Measurements from ENCODE around the gene TBC1D22A. TPM values are rescaled to one million over a fixed set of nuclear protein-coding genes. Genes with fewer than 3 reads are reported as not detected.

TBC1D22A gene
- total and polyA plus RNA-seq, 9 donors = 12.5 to 25.6 (median 18.5) TPM

- H3K27me3 ChIP-seq = no peaks in the 10 kb centered on the region
- 73 to 81% (median 78%) methylated on average over 13 of the region's 13 CpGs for WGBS, 3 donors
- intact Hi-C loops (cut with DNase I) = no loop called here
- no peak overlapping the region for H3K4me3 ChIP-seq
- no peak for TF ChIP-seq CTCF (IDR thresholded peaks at IDR 0.05)
- H3K27ac ChIP-seq = no peak overlapping the region
- DNase-seq = no peak
- H3K4me1 ChIP-seq (ENCODE audit: insufficient read depth) = no peaks in the 10 kb centered on the region
- no peaks in the 10 kb centered on the region for H3K36me3 ChIP-seq
- H3K9me3 ChIP-seq = no peaks in the 10 kb centered on the region
Measured at GRCh38 chr22:47132428-47132825, 370.0 kb downstream of the TBC1D22A start.

- H3K27me3 ChIP-seq = no peaks in the 10 kb centered on the region
- H3K4me3 ChIP-seq = no peak overlapping the region
- TF ChIP-seq POLR2A (IDR thresholded peaks at IDR 0.05) (no peak), EP300 (IDR thresholded peaks at IDR 0.05) (no peak), CTCF (IDR thresholded peaks at IDR 0.05) (no peak)
- H3K36me3 ChIP-seq = no peaks in the 10 kb centered on the region
- no peak overlapping the region for H3K27ac ChIP-seq
- intact Hi-C loops (cut with DNase I) = no loop called here
- WGBS, 3 donors = 80 to 87% (median 86%) methylated on average over 25 of the region's 25 CpGs
- no peaks in the 10 kb centered on the region for H3K4me1 ChIP-seq (ENCODE audit: insufficient read depth)
- no peak for DNase-seq
- no peaks in the 10 kb centered on the region for H3K9me3 ChIP-seq
Measured at GRCh38 chr22:47133061-47133969, 370.9 kb downstream of the TBC1D22A start.

- Histone ChIP-seq H3K36me3 (no peaks in the 10 kb centered on the region), H3K27ac (no peak overlapping the region), H3K27me3 (no peaks in the 10 kb centered on the region), H3K9me3 (no peaks in the 10 kb centered on the region), H3K4me3 (no peak overlapping the region), H3K4me1 (ENCODE audit: insufficient read depth) (no peaks in the 10 kb centered on the region)
- DNase-seq = no peak
- WGBS, 3 donors = 88 to 91% (median 90%) methylated on average over 10 of the region's 10 CpGs
- TF ChIP-seq POLR2A (IDR thresholded peaks at IDR 0.05) (no peak), CTCF (IDR thresholded peaks at IDR 0.05) (no peak), EP300 (IDR thresholded peaks at IDR 0.05) (no peak)
- intact Hi-C loops (cut with DNase I) = no loop called here
Measured at GRCh38 chr22:47134222-47134621, 371.8 kb downstream of the TBC1D22A start.

GRCh38 chr22:47135338-47135737 is 372.9 kb downstream of the TBC1D22A start:
- Histone ChIP-seq H3K4me3 (no peak overlapping the region), H3K27me3 (no peaks in the 10 kb centered on the region), H3K36me3 (no peaks in the 10 kb centered on the region), H3K4me1 (ENCODE audit: insufficient read depth) (no peaks in the 10 kb centered on the region), H3K27ac (no peak overlapping the region), H3K9me3 (no peaks in the 10 kb centered on the region)
- no peak for TF ChIP-seq EP300 (IDR thresholded peaks at IDR 0.05)
- TF ChIP-seq POLR2A (IDR thresholded peaks at IDR 0.05) = no peak
- TF ChIP-seq CTCF (IDR thresholded peaks at IDR 0.05) = no peak
- WGBS, 3 donors = 81 to 88% (median 85%) methylated on average over 8 of the region's 8 CpGs
- no peak for DNase-seq
- intact Hi-C loops (cut with DNase I) = no loop called here

Data from ovary (tissue), 9 donors.